GM23338 (cell line): ENCODE results near the gene UGT1A4. TPM values are rescaled to one million over a fixed set of nuclear protein-coding genes. Genes with fewer than 3 reads are reported as not detected.

Experiments
- ATAC-seq: fragments of 200-7000 bp; cut with Tn5 transposase; 3 replicates; pipeline ENCODE4 v1.9.1; 2020
- DNase-seq: peaks from one replicate; pipeline ENCODE4 v3.0.0-alpha.2; 2015; ENCODE audit warnings: low spot score
- H2AFZ ChIP-seq: fragments of 200-600 bp; sonication (generic); 2 replicates; pipeline ENCODE4 v1.8.0; 2016; ENCODE audit warnings: antibody characterized with exemption, mild to moderate bottlenecking, moderate library complexity
- H3F3A ChIP-seq: fragments of 200-600 bp; sonication (generic); replicated peaks from 2 replicates; pipeline ENCODE4 v1.8.0; 2017; ENCODE audit warnings: antibody characterized with exemption, mixed run types, low read depth
- H3K27ac ChIP-seq: fragments of 200-600 bp; sonication (generic); 2 replicates; pipeline ENCODE4 v1.6.1; 2016; ENCODE audit warnings: low read depth
- H3K27me3 ChIP-seq: fragments of 200-600 bp; sonication (generic); 2 replicates; pipeline ENCODE4 v1.8.0; 2016; ENCODE audit warnings: mild to moderate bottlenecking, mixed run types, moderate library complexity; ENCODE audit not compliant: insufficient read depth
- H3K36me3 ChIP-seq: fragments of 200-600 bp; sonication (generic); 2 replicates; pipeline ENCODE4 v1.8.0; 2016; ENCODE audit warnings: mild to moderate bottlenecking; ENCODE audit not compliant: insufficient read depth
- H3K4me1 ChIP-seq: fragments of 200-600 bp; sonication (generic); 2 replicates; pipeline ENCODE4 v1.8.0; 2016; ENCODE audit warnings: mild to moderate bottlenecking, moderate library complexity; ENCODE audit not compliant: insufficient read depth
- H3K4me2 ChIP-seq: fragments of 200-600 bp; sonication (generic); 2 replicates; pipeline ENCODE4 v1.7.1; 2017; ENCODE audit warnings: mixed run types
- H3K4me3 ChIP-seq: fragments of 200-600 bp; sonication (generic); 2 replicates; pipeline ENCODE4 v1.6.1; 2016; ENCODE audit warnings: mixed run types
- H3K79me2 ChIP-seq: fragments of 200-600 bp; sonication (generic); replicated peaks from 2 replicates; pipeline ENCODE4 v1.8.0; 2017; ENCODE audit warnings: mild to moderate bottlenecking; ENCODE audit not compliant: insufficient read depth
- H3K9me2 ChIP-seq: fragments of 200-600 bp; sonication (generic); 2 replicates; pipeline ENCODE4 v1.8.0; 2017; ENCODE audit not compliant: insufficient read depth
- H4K20me1 ChIP-seq: fragments of 200-600 bp; sonication (generic); replicated peaks from 2 replicates; pipeline ENCODE4 v1.8.0; 2017; ENCODE audit warnings: mild to moderate bottlenecking; ENCODE audit not compliant: insufficient read depth
- H3K27ac Mint-ChIP-seq: 2 replicates; pipeline ENCODE4 v1.8.0; 2020; ENCODE audit warnings: inconsistent platforms, mild to moderate bottlenecking, moderate library complexity, mixed read lengths
- H3K27me3 Mint-ChIP-seq: 3 replicates; pipeline ENCODE4 v1.8.0; 2022; ENCODE audit warnings: low read depth, mild to moderate bottlenecking, moderate library complexity, mixed read lengths, inconsistent platforms; ENCODE audit not compliant: insufficient read depth, poor library complexity
- H3K36me3 Mint-ChIP-seq: 3 replicates; pipeline ENCODE4 v1.8.0; 2021; ENCODE audit warnings: low read depth, mild to moderate bottlenecking, inconsistent platforms, moderate library complexity, mixed read lengths
- H3K4me1 Mint-ChIP-seq: 3 replicates; pipeline ENCODE4 v1.8.0; 2020; ENCODE audit warnings: mild to moderate bottlenecking, inconsistent platforms, mixed read lengths
- H3K4me3 Mint-ChIP-seq: 3 replicates; pipeline ENCODE4 v1.8.0; 2021; ENCODE audit warnings: moderate library complexity, mild to moderate bottlenecking, inconsistent platforms, mixed read lengths
- H3K9me3 Mint-ChIP-seq: 3 replicates; pipeline ENCODE4 v1.8.0; 2020; ENCODE audit warnings: moderate library complexity, mild to moderate bottlenecking, inconsistent platforms, mixed read lengths
- CREB1 ChIP-seq: fragments of 250-450 bp; sonication (Bioruptor Pico); IDR thresholded peaks from 2 replicates; pipeline ENCODE4 v1.5.0; 2020; ENCODE audit warnings: low read depth, mild to moderate bottlenecking, moderate library complexity
- CTCF ChIP-seq, 2 experiments: fragments of 200-600 bp in 1 of 2; sonication (generic) in 1 of 2; conservative IDR thresholded peaks; 2 replicates each; pipeline versions ENCODE4 v1.5.1 to v1.6.1; 2016 to 2017; ENCODE audit warnings: antibody characterized with exemption in 2 of 2, low read depth in 2 of 2, mild to moderate bottlenecking in 2 of 2, moderate library complexity in 1 of 2
- ETS1 ChIP-seq: IDR thresholded peaks from 2 replicates; pipeline ENCODE4 v1.6.1; 2016; ENCODE audit warnings: antibody characterized with exemption
- EZH2 ChIP-seq: fragments of 200-600 bp; sonication (generic); IDR thresholded peaks from one replicate; pipeline ENCODE4 v1.8.0; 2017; ENCODE audit warnings: antibody characterized with exemption, mild to moderate bottlenecking, low read depth; ENCODE audit not compliant: unreplicated experiment
- EZH2phosphoT487 ChIP-seq: fragments of 200-600 bp; sonication (generic); IDR thresholded peaks from one replicate; pipeline ENCODE4 v1.8.1; 2018; ENCODE audit warnings: antibody characterized with exemption; ENCODE audit not compliant: unreplicated experiment
- JUNB ChIP-seq: IDR thresholded peaks from one replicate; pipeline ENCODE4 v1.6.1; 2016; ENCODE audit warnings: antibody characterized with exemption; ENCODE audit not compliant: unreplicated experiment
- NANOG ChIP-seq: IDR thresholded peaks from 2 replicates; pipeline ENCODE4 v1.6.1; 2016; ENCODE audit warnings: antibody characterized with exemption, borderline replicate concordance
- POLR2AphosphoS5 ChIP-seq: IDR thresholded peaks from 2 replicates; pipeline ENCODE4 v1.6.1; 2016; ENCODE audit warnings: antibody characterized with exemption, low read depth
- REST ChIP-seq: IDR thresholded peaks from one replicate; pipeline ENCODE4 v1.6.1; 2018; ENCODE audit warnings: antibody characterized with exemption; ENCODE audit not compliant: unreplicated experiment
- STAT1 ChIP-seq: IDR thresholded peaks from one replicate; pipeline ENCODE4 v1.6.1; 2016; ENCODE audit warnings: antibody characterized with exemption; ENCODE audit not compliant: unreplicated experiment
- ZNF114 ChIP-seq: fragments of 250-450 bp; sonication (Bioruptor Pico); IDR thresholded peaks from 2 replicates; pipeline ENCODE4 v1.5.0; 2020; ENCODE audit warnings: mild to moderate bottlenecking, moderate library complexity
- ZNF331 ChIP-seq: fragments of 250-450 bp; sonication (Bioruptor Pico); IDR thresholded peaks from 2 replicates; pipeline ENCODE4 v1.5.0; 2020; ENCODE audit warnings: low read depth, mild to moderate bottlenecking, moderate library complexity
- ZNF462 ChIP-seq: fragments of 250-450 bp; sonication (Bioruptor Pico); IDR thresholded peaks from 2 replicates; pipeline ENCODE4 v1.5.0; 2020; ENCODE audit warnings: mild to moderate bottlenecking, moderate library complexity
- polyA plus RNA-seq: library from polyadenylated mRNA; unstranded; fragments of >200 nt; fragmentation: Nextera tagmentation; extraction: Ambion mirVana; gene quantifications from 2 replicates; pipeline ENCODE4 v1.2.1, GENCODE V29; 2016
- total RNA-seq: library from RNA; depleted of rRNA; stranded (reverse); fragments of >200 nt; shearing (Covaris generic); gene quantifications from 2 replicates; pipeline ENCODE4 v1.2.3, GENCODE V29; 2014

UGT1A4 gene
- total and polyA plus RNA-seq, 2 experiments from 2014 or later: not detected

GRCh38 chr2:233688341-233688740 is 30.2 kb upstream of the UGT1A4 start:
- H3K27ac Mint-ChIP-seq: no peak overlapping the region
- peaks cover 20% of the 10 kb centered on the region for H3K4me1 Mint-ChIP-seq
- Histone ChIP-seq H3F3A (no peaks in the 10 kb centered on the region), H4K20me1 (no peaks in the 10 kb centered on the region; the same call in 1 of the 2 replicates), H3K4me1 (peaks cover 7% of the 10 kb centered on the region; the same call in 1 of the 2 replicates), H3K9me2 (peaks cover 16% of the 10 kb centered on the region; the same call in 1 of the 2 replicates), H3K4me3 (no peak overlapping the region), H3K27me3 (no peaks in the 10 kb centered on the region), H3K79me2 (no peaks in the 10 kb centered on the region), H3K36me3 (no peaks in the 10 kb centered on the region), H3K27ac (no peak overlapping the region), H3K4me2 (no peak overlapping the region), H2AFZ (no peak overlapping the region)
- peaks cover 2% of the 10 kb centered on the region for H3K27me3 Mint-ChIP-seq
- ATAC-seq: no peak
- DNase-seq: no peak
- no peak for TF ChIP-seq ETS1
- no peak for TF ChIP-seq CTCF (conservative IDR thresholded peaks at IDR 0.05; ENCODE audit: low read depth in 2 of 2)
- TF ChIP-seq POLR2AphosphoS5: no peak
- no peak for TF ChIP-seq CREB1 (CRISPR knock-in tag)
- TF ChIP-seq REST: no peak
- TF ChIP-seq EZH2: no peak
- no peak for TF ChIP-seq ZNF114
- no peak for TF ChIP-seq ZNF331 (CRISPR knock-in tag)
- TF ChIP-seq EZH2phosphoT487: no peak
- no peak for TF ChIP-seq JUNB
- TF ChIP-seq NANOG: no peak
- no peak for TF ChIP-seq ZNF462
- TF ChIP-seq STAT1: no peak
- H3K9me3 Mint-ChIP-seq: no peaks in the 10 kb centered on the region
- H3K4me3 Mint-ChIP-seq: no peak overlapping the region
- no peaks in the 10 kb centered on the region; the same call in 2 of the 3 replicates for H3K36me3 Mint-ChIP-seq
